Activated effector memory CD4-positive, alpha-beta T cell treated with Interleukin-2 at 50 U/mL for 16 hours (primary cell): Measurements from ENCODE around the gene MACROH2A2.
"Not testable (repeated sequence)": the region's sequence is repeated elsewhere in the genome, so short reads cannot be mapped to it uniquely, and the experiment has no call there.

Source experiments
- DNase-seq: peaks from one replicate; pipeline ENCODE4 v3.0.0-alpha.2; 2020

Gene MACROH2A2

DNA sequence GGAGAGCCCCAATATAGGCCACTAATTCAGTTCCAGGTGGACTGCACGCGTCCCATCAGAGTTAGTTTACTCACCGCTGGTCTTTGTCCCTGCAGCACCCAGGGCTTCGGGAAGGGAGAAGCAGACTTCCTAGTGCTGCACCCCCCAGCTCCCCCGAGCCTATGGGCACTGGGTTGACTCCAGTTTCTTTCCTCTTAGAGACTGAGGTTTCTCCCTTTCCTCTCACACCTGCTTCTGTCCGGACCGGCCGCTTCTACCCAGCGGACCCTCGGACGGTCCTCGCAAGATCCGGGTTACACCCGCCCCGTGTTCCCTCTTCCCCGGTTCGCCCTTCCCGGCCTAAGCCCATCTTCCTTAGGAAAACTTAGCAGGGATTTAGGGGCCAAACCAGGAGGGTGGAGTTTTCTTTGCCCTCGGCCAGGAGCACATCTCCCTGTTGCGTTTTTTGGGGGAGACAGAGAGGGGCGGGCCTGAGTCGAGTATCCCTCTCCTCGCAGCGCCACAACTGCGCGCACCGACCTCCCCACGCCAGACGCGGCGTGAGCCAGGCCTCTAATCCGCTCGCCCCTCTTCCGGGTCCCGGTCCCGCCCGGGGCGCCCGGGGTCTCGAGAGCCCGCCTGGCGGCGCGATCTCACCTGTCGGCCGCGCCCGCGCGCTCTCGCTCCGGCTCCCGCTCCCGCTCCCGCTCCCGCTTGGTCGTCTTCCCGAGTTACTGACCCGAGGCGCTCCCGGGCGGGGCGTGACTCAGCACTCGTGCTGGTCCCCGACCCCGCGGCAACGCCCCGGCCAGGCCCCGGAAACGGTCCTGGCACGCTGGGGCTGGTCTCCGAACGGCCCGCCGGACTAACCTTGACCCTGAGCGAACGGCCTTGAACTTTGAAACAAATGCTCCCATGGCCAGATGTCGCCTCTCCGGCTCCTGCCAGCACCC lies 79.7 kb downstream of the MACROH2A2 start, which contains the start of gene AIFM2:
Gene AIFM2, minus strand, starts transcription at position 728 of the 932 bp plus-strand sequence. CDS start 8,741 bp downstream, outside the sequence.
- peak; percentile 6 for DNase-seq

DNA sequence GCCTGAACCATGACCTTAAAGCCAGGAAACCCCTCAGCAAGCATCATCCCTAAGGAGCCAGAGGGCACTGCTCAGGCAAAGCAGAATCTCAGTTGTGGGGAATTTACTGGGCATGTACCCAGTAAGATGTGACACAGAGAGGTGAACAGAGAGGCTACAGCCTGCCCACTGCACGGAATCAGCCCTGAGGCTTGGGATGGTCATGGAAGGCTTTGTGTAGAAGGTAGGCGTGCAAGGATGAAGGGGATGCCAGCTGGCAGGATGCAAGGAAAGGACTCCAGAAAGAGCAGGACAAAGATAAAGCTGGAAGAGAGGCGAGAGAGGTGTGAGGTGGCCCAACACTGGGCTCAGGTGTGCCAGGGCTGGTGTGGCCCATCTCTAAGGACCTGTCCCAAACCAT lies 82.4 kb downstream of the MACROH2A2 start:
- no peak for DNase-seq

DNA sequence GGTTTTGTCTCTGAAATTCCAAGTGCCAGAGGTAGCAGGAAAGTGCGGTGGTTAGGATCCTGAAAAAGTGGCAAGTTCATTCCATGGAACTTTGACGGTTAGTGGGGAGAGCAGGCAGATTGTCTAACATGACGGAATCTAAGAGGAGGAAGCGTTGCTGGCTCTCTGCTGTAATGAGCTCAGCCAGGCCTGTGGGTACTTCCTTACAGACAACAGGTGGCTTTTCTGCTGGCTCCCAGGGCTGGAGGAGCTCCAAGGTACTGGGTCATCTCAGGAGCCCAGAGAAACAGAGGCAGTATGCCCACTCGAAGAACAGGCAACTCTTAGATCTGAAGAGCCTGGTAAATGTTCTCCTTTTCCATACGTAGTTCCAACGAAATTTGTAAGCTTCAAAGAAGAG lies 83.0 kb downstream of the MACROH2A2 start:
- no peak for DNase-seq

DNA sequence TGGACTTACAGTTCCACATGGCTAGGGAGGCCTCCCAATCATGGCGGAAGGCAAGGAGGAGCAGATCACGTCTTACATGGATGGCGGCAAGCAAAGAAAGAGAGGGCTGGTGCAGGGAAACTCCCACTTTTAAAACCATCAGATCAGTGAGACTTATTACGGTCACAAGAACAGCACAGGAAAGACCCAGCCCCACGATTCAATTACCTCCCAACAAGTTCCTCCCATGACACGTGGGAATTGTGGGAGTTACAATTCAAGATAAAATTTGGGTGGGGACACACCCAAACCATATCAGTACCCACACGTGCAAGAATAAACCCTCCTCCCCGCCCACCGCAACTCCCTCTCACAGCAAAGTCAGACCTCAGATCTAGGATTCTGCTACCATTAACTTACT lies 84.5 kb downstream of the MACROH2A2 start:
- no peak for DNase-seq

DNA sequence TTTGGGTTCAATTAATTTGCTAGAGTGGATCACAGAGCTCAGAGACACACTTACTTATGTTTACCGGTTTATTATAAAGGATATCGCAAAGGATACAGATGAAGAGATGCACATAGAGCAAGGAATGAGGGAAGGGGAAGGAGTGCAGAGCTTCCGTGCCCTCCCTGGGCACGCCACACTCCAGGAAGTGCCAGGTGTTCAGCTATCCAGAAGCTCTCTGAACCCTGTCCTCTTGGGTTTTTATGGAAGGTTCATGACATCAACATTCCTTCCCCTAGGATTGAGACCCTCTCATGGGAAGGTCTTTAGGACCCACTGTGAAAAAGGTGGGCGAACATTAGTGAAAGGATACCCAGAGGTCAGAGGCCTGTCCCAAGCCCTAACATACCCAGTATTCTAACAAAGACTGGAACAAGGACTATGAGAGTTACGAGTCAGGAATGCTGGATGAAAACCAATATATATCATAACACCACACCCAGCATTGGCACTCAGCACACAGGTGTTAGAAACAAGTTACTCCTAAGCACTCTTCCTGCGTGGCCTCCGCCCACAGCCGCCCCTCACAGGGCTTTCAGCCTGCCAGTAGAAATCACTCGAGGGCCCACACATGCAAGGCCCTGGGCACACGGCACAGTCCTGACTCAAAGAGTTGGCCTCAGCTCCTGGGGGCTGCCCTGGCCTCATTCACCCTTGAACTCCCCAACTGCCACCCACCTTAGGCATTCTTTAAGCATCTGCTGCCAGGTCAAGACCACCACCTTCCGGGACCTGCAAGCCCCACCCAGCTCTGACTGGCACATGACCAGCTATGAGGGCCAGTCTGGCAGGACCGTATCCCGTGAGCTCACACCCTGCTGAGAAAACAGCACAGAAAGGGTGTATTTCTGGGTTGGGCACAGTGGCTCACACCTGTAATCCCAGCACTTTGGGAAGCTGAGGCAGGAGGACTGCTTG lies 85.6 kb downstream of the MACROH2A2 start:
- no peak for DNase-seq

DNA sequence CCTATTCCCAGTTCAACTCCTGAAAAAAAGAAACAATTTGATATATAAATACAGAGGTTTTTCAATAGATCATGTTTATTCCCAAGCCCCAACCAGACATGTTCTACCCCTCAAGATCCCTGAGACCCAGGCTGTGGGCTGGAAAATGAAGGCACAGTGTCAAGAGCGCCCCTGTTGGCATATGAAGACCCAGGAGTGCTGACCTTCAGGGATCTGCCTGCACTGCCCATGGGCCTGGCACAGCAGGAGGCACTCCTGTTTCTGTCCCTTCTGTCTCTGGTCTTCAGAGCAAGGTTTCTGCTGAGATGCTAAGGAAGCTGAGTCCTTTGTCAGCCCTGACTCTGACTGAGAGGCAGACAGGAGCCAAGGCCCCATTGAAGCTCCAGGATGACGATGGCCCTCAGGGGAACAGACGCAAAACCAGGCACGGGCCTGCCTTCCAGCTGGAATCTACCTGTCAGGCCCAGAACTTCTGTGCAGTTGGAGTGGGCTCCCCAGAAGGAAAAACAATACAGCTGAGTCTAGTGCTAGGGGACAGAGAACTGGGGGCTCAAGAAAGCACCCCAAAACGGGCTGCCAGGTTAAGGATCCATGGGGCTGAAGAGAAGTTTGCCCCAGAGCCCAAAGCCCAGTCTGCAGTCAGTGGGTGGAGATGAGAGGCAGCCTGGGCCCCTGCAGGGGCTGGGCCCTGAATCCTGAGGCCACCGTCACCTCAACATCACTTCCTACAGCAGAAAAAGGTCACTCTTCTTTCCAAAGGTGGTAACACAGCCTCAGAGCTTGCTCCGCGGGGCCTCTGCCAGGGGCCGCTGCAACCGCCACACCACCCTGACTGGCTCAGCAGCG lies 86.7 kb downstream of the MACROH2A2 start:
- DNase-seq, result no peak

DNA sequence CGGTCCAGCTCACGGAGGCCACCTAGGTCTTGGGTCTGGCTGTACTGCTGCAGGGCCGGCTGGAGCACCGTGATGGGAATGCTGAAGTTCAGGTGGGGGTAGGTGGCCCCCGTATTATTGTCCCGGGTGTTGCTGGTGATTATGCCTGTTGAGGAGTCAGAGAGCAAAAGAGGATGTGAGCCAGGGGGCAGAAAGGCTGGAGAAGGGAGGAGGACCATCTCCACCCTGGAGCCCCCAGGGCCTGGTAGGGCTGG lies 87.3 kb downstream of the MACROH2A2 start:
- DNase-seq, result no peak

DNA sequence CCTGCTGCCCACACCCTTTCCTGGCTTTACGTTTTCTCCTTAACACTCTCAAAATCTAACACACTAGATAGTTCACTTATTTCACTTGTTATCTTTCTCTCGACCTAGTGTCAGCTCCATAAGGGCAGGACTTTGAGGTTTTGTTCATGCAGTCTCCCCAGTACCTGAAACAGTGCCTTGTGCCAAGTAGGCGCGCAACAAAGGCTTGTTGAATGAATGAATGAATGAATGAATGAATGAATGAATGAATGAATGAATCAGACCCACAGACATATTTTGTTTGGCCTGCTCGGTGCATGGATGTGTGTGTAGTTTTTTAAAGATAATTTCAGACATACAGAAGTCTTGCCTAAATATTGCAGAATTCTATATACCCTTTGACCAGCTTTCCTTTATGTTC lies 87.7 kb downstream of the MACROH2A2 start:
- DNase-seq, result no peak

DNA sequence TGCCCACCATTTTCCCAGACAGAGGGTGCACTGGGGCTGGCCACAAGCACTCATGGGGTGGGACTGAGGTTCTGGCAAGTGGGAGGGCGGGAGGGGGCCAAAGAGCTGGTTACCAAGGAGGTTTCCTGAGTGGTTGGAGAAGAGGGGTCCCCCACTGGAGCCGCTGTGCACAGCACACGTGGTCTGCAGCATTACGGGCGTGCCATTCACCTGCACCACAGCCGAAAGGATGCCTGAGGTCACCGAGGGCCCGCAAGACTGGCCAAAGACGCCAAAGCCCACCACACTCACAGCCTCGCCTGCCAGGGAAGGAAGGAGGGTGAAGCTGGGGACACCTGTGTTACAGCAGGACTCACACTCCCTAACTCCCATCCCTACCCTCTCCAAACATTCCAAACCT lies 89.9 kb downstream of the MACROH2A2 start:
- no peak for DNase-seq

DNA sequence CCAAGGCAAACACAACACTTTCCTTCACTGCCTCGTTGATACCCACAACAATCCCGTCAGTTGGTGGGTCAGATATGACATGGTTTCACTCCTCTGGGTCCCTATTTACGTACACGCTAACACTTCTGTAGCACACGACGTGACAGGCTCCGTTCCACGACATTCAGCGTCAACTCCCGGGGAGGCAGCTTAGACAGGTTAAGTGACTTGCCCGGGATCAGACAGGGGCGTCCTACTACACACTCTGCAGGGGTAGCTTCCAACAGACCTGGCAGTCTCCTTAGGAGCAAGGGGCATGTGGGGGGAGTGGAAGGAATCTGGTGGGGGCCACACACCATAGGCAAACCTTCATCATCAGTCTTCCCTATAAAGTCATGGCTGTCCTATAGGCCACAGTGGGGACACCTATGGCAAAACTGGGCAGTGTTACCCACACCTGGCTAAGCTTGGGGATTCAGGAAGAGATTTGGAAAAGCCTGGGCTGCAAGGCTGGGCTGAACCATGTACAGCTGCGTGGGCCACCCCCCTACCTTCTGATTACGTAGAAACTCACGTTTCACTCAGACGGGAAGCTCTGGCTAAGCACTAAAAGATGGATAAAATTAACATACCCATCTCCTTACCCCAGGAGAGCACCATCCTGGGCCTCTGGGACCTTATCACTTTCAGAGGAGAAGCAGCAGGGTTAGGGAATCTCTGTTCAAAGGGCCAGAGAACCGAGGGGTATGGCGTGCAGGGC lies 91.9 kb downstream of the MACROH2A2 start:
- DNase-seq, result no peak

DNA sequence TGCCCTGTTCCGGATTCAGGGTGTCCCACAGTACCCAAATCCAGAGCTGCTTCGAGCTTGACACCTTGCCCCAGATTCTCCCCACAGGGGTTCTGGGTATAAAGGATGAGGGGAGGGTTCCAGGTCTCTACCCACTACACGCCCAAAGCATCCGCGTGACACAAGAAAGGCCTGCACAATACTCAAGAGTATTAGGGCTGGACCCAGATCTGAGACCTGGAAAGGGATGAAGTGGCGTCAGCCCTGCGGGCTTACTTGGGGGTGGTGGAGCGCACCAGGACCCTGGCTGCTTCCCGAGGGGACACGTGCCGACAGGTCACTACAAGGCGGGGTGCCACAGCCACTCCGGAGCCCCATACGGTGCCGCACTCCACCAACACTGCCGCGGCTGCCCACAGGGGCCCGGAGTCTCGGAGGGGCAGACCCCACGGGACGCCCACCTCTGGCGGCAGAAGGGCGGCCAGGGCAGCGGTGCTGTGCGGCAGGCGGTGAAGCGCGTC lies 92.6 kb downstream of the MACROH2A2 start:
- no peak for DNase-seq

DNA sequence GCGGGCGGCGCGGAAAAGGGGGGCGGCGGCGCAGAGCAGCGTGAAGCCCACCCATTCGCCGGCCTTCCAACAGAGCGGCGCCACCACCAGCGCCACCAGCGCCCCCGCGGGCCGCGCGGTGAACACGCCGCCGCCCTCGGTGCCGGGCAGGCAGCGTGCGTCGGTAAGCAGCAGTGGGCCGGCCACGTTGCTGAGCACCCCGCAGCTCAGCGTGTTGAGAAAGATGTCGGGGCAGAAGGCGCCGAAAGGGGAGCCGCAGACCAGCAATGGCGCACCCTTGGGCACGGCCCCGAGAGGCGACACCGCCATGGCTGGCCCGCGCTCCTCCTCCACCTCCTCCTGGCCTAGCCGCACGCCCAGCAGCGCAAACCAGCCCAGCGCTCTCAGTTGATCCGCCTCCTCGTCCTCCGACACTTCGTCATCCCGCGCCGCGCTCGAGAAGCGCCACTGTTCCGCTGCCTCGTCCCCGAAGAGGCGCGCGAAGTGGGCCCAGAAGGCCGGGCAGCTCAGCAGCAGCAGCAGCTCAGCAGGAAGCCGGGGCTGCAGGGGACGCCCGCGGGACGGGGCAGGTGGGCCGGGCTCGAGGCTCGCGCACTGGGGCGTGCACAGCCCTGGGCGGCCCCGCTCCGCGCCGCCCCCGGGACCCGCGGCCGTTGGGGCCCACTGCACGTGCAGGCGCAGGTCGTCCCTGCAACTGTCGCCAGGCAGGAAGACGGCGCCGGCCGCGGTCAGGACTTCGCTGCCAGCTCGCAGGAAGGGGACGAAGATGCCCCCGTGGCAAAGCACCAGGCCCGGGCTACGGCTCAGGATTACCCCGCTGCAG lies 93.2 kb downstream of the MACROH2A2 start:
- DNase-seq, result peak; percentile 69

DNA sequence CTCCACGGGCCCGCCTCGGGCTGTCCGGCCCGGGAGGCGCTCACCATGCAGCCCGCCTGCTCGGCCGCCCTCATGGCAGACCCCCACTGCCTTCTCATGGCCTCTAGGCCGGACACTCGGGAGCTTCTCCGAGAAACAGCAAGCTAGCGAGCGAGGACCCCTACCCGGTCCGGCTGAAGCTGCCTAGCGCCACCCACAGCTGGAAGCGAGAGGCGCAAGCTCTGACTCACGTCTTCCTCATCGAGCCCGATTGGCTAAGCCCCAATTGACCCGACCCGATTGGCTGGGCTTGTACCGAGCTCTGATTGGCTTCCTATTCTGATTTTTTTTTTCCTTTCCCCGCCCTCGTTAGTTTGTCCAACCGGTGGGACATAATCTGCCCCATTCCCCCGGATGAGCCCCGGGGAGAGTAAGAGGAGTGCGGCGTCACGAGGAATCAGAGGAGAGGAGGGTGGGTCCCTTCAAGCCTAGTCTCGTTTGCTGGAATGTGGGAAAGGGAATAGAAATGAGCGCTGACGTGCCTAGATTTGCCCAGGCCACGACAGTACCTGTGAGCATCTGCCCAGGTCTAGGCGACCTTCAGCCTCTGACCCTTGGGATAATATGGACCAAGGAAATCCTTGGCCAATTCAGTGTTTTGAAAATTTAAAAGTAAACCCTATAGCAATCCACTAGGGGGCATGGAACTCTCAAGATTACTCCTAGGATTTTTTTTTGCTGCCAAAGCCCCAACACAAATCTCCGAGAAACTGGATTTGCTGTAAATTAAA lies 94.0 kb downstream of the MACROH2A2 start, which contains the start of gene TYSND1:
Gene TYSND1, minus strand, starts transcription at position 212 of the 770 bp plus-strand sequence. Its CDS starts 114 bp downstream, at position 98.
- peak; percentile 87 for DNase-seq

DNA sequence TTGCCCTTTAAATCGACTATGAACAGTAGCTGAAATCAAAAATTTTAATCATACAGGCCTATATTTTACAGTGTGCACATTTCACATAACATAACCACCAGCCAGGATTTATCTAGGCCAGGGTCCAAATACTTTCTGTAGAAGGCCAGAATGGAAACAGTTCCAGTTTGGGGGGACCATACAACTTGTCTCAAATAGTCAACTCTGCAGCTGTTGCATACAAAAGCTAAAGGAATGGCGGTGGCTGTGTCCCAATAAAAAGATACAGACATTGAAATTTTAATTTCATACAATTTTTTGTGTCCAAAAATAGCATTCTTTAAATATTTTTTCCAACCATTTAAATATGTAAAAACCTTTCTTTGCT lies 94.6 kb downstream of the MACROH2A2 start:
- DNase-seq, result no peak

DNA sequence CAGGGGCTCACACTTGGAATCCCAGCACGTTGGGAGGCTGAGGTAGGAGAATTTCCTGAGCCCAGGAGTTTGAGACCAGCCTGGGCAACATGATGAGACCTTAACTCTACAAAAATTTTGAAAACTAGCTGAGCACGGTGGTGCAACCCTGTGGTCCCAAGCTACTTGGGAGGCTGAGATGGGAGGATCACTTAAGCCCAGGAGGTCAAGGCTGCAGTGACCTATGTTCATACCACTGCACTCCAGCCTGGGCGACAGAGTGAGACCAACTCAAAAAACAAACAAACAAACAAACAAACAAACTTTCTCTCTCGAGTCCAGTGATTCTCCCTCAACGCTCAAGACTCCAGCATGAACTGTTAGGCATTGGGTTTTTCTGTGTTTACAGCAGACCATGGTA lies 95.9 kb downstream of the MACROH2A2 start:
- DNase-seq, result no peak

DNA sequence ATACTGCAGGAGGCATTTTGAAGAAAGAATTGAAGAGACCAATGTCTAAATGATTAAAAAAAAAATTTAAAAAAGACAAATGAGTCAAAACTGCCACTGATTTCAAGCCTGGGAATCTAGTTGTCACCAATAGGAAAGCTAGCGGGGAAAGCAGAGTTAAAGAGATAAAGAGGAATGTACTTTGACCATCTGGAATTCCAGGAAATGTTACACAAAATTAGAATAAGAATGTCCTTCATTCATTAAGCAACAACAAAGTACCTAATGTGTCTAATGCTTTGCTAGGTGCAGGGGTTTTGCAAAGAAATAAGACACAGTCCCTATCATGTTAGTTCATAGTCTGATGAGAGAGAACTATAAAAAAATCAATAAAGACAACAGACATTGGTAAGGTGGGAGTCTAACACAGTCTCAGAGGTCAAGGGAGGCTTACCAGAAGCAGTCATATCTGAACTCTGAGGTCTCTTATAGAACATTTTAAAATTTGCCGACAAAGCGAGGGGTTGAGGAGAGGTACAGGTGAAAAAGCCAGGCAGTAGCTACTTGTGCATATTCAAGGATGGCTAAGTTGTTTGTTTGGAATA lies 102.7 kb downstream of the MACROH2A2 start:
- no peak for DNase-seq

DNA sequence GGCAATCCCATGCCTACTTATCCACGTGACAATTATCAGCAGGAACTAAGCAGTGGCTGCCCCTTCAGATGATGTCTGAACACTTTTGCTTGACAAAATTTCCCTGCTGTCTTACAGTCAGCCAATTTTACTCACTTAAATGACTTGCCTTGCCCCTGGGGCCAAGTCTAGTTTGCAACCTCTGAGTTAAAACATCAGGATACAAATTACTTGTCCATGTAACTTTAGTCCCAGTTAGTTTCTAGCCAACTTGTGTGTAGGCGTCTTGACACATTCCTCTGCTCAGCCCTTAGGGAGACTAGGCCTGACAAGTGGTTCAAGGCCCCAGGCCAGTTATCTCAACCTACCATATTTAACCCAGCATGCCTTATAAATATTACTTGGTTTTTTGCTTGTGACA lies 105.5 kb downstream of the MACROH2A2 start:
- no peak for DNase-seq

DNA sequence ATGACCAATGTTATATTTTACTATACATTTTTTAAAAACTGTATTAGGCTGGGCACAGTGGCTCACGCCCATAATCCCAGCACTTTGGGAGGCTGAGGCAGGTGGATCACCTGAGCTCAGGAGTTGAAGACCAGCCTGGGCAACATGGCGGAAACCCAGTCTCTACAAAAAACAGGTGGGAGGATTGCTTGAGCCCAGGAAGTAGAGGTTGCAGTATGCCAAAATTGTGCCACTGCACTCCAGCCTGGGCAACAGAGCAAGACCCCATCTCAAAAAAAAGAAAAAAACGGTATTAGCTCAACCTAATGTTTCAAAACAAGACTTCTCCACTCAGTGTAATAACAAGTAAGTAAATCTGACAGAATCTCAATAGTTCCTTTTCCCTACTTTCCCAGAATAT lies 106.7 kb downstream of the MACROH2A2 start:
- DNase-seq, result not testable (repeated sequence)

DNA sequence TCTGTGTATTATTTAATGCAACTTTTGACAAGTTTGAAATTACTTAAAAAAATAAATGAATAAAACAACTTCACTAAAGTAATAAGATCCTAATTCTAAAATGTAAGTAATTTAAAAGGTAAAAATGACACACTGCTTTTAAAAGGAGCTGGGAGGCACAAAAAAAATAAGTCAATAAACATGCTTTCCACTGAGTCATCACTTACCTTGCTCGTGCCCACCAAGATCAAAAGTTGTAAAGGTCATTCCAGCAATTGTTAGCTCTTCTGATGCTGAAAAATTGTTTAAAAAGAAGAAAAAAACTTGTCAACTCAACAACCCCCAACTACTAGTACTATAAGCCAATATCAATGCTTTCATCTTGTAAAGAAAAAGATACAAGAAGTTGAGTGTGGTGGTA lies 108.2 kb downstream of the MACROH2A2 start:
- no peak for DNase-seq
